Activated CD8-positive, alpha-beta memory T cell treated with anti-CD3 and anti-CD28 coated beads, Interleukin-2, amount 50 U/mL, for 1 hour (primary cell): ENCODE measurements around the gene FUZ.

Source experiments
- DNase-seq: peaks from one replicate; pipeline ENCODE4 v3.0.0-alpha.2; 2020; ENCODE audit errors: extremely low read depth

The FUZ gene

DNA sequence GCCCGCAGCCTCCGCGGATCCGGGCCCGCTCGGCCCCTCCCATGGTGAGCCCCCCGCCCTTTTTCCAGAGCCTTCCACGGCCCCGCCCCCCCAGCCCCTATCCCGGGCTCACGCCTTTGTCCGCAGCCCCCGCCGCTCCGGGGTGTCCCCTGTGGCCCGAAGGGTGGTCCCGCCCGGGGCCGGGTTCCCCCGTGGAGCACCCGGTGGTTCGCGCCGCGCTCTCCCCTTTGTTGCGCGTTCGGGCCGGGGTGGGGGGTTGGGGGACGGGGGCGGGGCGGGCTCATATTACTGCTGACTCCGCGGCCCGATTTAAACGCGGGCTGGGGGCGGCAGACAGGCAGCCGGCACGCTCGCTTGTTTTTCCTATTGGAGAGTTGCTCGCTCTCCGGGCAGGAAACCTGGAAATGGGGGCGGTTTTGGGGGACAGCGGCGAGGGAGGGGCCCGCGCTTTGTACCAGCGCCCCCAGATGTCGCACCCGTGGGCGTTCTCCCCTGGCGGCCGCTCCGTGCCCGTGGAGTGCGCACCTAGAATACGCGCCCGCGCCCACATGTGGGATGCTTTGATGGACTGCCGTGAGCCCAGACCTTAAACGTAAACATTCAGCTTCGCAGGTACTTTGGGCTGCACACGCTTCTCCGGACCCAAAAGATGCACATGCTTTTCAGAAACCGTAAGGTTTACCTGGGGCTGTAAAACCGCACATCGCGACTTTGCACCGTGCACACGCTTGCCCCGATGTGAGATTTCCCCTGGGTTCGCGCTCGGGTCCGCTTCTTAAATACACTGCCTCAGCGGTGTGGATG, 38.6 kb upstream of the FUZ start:
- no peak for DNase-seq

DNA sequence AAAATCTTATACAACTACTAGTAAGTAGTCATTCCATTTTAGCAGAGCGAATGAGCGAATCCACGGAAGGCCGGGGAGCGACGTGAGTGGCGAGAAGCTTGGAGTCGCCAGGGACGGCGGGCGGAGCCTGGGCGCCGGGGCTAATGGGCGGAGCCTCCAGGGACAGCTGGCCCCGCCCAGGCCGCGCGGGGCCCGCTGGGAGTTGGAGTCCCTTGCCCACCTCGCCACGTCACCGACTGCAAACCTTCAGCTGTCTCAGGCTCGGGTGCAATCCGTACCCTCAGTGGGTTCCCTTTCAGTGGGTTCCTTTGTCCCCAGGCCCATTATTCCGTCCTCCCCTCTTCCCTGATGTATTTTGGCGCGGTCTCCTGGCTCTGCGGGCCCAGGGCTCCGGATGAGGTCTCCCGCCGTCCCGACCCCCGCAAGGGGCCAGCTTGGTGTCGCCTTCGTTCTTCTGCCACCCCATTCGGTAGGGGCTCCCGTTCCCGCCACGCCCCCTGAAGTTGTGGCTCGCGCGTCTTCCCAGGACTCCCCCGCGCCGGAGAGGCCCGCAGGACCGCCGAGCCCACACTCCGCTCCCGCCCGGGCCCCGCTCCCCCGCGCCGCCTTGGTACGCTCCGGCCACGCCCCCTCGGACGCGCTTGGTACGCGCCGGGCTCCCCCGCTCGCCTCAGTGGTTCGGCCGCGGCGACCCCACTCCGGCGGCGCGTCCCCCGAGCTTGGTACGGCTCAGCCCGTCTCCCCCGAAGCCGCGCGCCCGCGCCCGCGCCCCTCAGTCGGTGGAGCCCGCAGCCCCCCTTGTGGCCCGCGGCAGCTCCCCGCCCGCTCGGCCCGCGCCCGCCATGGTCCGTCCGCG, 37.6 kb upstream of the FUZ start, which contains the start of gene PTOV1:
Gene PTOV1, plus strand, starts transcription at position 673 of the 856 bp plus-strand sequence.
- DNase-seq, result peak; percentile 63

GRCh38 chr19:49850221-49850486, 37.1 kb upstream of the FUZ start:
- DNase-seq, result no peak

GRCh38 chr19:49849433-49850220, 36.5 kb upstream of the FUZ start:
- DNase-seq, result no peak

DNA sequence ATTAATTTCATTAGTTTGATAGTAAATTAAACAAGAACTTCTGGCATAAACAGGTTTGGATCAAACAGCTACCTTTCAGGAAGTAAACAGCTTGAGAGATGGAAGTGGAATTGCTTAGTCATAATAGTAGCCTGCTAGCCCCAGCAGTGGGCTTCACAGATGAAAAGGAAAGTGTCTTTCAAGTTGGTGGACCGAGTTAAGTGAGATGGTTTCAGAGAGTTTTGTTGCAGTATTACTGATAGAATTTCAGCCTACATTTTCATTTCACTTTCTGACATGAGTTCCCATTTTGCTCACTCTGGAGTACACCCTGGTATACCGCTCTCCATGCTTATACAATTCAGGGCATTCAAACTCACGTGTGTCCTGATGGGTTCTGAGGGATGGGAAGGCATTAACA, 35.8 kb upstream of the FUZ start:
- no peak for DNase-seq

DNA sequence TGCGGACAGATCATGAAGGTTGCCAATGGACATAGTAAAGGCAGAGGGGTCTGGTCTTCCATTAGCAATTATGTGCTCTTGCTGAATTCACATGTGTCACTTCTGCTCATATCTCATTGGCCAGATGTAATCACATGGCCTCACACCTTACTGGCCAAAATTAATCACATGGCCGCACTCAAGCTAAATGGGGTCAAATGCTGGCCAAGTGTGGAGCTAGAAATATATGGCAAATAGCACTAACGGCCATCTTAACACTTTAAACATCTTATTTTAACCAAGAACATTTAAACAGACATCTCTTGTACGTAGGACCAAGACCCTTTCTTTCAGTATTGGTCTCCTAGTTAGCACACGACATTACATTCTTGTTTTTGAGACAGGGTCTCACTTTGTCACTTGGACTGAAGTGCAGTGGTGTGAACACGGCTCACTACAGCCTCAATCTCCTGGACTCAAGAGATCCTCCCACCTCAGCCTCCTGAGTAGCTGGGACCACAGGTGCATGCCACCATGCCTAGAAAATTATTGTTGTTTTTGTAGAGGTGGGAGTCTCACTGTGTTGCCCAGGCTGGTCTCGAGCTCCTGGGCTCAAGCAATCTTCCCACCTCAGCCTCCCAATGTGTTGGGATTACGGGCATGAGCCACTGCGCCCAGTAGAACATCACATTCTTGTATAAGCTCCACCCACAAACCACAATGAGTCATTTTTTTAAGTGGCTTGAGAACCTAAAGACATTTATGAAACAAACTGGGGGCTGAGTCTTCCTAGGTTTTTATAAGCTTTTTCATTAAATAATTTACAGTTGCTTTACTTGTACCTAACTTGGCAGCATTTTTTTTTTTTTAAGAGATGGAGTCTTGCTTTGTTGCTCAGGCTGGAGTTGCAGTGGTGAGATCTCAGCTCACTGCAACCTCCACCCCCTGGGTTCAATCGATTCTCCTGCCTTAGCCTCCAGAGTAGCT, 34.9 kb upstream of the FUZ start:
- no peak for DNase-seq

- DNase-seq, result no peak
These were observed 33.3 kb upstream of the FUZ start for GRCh38 chr19:49846408-49846807.

DNA sequence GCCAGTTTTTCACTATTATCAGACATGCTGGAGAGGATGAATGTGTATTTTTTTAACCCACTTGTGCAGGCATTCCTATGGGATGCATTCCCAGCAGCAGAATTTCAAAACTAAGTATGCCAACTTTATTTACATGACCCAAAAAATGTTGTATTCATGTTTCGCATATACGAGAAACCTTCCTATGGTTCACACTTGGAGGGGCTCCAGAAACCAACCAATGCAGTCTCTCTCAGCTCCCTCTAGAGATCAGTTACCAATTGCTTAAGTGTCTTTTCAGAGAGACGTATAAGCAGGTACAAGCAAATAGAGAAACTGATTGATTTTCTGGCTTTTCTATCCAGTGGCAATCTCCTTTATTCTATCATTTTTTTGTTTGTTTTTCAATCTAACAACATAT, 32.3 kb upstream of the FUZ start:
- no peak for DNase-seq

DNA sequence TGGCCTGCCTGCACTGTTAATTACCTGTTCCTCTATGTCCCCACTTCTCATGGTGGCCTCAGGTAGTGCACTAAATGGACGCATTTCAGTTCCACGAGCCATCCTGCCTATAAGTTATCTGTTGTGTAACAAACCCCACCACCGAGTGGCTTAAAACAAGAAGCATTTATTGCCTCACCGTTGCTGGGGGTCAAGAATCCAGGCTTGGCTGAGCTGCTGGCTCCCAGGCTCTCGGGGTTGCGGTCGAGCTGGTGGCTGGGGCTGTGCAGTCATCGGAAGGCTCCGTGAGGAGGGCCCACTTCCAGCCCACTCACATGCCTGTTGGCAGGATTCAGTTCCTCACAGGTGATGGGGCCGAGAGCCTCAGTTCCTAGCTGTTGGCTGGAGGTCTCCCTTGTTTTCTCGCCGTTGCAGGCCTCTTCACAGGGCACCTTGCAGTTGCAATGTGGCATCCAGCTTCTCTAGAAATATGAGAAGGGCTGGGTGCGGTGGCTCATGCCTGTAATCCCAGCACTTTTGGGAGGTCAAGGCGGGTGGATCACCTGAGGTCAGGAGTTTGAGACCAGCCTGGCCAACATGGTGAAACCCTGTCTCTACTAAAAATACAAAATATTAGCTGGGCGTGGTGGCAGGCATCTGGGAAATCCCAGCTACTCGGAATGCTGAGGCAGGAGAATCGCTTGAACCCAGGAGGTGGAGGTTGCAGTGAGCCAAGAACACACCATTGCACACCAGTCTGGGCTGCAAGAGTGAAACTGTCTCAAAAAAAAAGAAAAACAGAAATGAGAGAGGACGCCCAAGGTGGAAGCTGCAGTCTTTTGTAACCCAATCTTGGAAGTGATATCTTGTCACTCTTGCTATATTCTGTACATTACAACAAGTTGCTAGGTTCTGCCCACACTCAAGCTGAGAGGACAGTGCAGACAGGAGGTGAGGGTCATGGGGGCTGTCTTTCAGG, 31.3 kb upstream of the FUZ start:
- no peak for DNase-seq

GRCh38 chr19:49843265-49843664, 30.2 kb upstream of the FUZ start:
- DNase-seq, result no peak

DNA sequence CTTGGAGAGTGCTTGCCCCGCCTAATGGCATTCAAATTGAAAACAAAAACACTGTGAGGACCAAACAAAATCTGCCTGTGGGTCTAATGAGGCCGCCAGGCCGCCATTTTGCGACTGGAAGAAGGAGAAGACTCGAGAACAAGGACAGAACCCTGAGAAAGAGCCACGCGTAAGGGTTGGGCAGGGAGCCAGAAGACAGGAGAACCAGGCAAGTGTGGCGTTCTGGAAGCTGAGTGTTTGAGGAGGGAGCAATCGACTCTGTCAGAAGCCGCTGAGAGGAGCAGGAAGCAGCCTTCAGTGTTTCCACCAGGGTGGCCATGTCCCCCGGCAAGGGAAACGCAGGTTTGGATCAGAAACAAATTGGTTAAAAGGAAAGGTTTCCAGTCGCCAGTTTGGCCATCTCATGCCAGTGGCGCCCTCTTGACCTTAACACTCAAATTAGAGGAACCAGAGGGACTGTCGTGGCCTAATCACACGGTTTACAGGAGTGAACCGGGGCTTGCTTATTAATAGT, 27.7 kb upstream of the FUZ start:
- no peak for DNase-seq

- DNase-seq, result no peak
These were observed 27.2 kb upstream of the FUZ start for GRCh38 chr19:49840321-49840720.

GRCh38 chr19:49839713-49840112, 26.6 kb upstream of the FUZ start:
- no peak for DNase-seq

- no peak for DNase-seq
These were observed 25.9 kb upstream of the FUZ start for GRCh38 chr19:49838885-49839588.

DNA sequence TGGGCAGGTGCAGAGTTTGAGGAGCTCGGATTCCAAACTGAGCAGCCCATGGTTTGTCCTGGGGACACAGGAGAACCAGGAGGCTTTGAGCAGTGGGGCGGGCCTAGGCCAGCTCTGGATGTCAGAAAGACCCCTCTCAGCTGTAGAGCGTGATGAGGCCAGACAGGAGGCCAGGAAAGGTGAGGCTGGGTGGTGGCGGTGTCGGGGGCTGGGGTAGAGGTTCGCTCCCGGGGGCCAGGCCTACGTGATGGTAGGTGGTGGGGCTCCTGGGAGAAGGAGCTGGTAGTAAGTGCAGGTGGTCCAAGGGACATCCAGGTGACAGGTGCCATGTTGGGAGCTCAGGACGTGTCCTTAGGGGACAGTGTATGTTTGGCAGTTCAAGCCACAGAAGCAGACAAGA, 24.3 kb upstream of the FUZ start:
- no peak for DNase-seq

DNA sequence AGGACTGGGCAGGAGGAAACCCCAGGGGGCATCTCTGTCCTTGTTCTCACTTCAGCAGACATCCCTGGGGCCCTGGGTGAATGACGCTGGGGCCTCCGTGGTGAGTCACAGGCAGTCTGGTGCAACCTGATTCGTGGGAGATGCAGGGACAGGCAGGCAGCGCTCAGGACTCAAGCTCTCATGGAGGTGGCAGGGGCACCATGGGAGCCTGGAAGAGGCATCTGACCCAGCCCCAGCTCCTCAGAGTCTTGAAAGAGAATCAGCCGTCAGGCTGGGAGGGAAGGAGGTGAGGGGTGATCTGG, 23.9 kb upstream of the FUZ start:
- DNase-seq, result no peak

GRCh38 chr19:49836176-49837008, 23.3 kb upstream of the FUZ start:
- DNase-seq, result no peak

- no peak for DNase-seq
These were observed 22.5 kb upstream of the FUZ start for GRCh38 chr19:49835562-49835961.

DNA sequence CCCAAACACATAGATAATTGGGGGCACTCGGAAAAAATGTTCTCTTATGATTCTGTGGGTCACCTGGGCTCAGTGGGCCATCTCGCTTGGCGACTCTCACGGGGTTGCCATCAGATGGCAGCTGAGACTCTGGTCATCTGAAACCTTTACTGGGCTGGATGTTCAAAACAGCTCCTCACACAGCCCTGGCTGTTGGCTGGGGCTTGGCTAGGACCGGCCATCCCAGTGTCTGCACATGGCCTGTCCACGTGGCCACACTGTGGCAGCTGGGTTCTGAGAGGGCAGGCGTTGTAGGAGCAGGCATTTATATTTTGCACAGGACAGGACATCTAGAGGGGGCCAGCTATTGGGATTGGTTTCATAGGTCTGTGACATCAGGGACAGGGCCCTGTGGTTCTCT, 20.5 kb upstream of the FUZ start:
- no peak for DNase-seq
